ENCODE data around the gene STARD6.
"Not testable (repeated sequence)": the region's sequence is repeated elsewhere in the genome, so short reads cannot be mapped to it uniquely, and the experiment has no call there.

The STARD6 gene

GRCh38 chr18:54316071-54316820 is 41.4 kb downstream of the STARD6 start:
- TF ChIP-seq CTCF (IDR thresholded peaks at IDR 0.05) = no peak
- Histone ChIP-seq H3K27me3 (ENCODE audit: control insufficient read depth, insufficient read depth, low read length) (no peaks in the 10 kb centered on the region), H3K9ac (no peak overlapping the region), H3K27ac (no peak overlapping the region), H2AFZ (no peak overlapping the region), H3K36me3 (ENCODE audit: control insufficient read depth, insufficient read depth, low read length) (no peaks in the 10 kb centered on the region), H3K4me1 (no peaks in the 10 kb centered on the region), H3K79me2 (no peaks in the 10 kb centered on the region), H3K4me3 (ENCODE audit: low read depth, low read length) (no peak overlapping the region), H3K9me3 (ENCODE audit: control insufficient read depth, low read length) (no peaks in the 10 kb centered on the region), H3K4me2 (ENCODE audit: low read length) (no peak overlapping the region)

GRCh38 chr18:54309564-54309963 is 48.1 kb downstream of the STARD6 start:
- H3K9ac ChIP-seq; H2AFZ ChIP-seq; H3K36me3 ChIP-seq (ENCODE audit: control insufficient read depth, insufficient read depth, low read length); H3K4me2 ChIP-seq (ENCODE audit: low read length); H3K4me1 ChIP-seq; H3K9me3 ChIP-seq (ENCODE audit: control insufficient read depth, low read length); H3K79me2 ChIP-seq; H3K4me3 ChIP-seq (ENCODE audit: low read depth, low read length); H3K27me3 ChIP-seq (ENCODE audit: control insufficient read depth, insufficient read depth, low read length); H3K27ac ChIP-seq: not testable (repeated sequence)

- Histone ChIP-seq H2AFZ (no peak overlapping the region), H3K4me2 (ENCODE audit: low read length) (no peak overlapping the region), H3K9me3 (ENCODE audit: control insufficient read depth, low read length) (no peaks in the 10 kb centered on the region), H3K79me2 (no peaks in the 10 kb centered on the region), H3K27ac (no peak overlapping the region), H3K36me3 (ENCODE audit: control insufficient read depth, insufficient read depth, low read length) (no peaks in the 10 kb centered on the region), H3K27me3 (ENCODE audit: control insufficient read depth, insufficient read depth, low read length) (no peaks in the 10 kb centered on the region), H3K9ac (no peak overlapping the region), H3K4me1 (no peaks in the 10 kb centered on the region), H3K4me3 (ENCODE audit: low read depth, low read length) (no peak overlapping the region)
- TF ChIP-seq CTCF (IDR thresholded peaks at IDR 0.05) = no peak
Observed at GRCh38 chr18:54303408-54303807, 54.2 kb downstream of the STARD6 start.

GRCh38 chr18:54298991-54299390 is 58.7 kb downstream of the STARD6 start:
- H3K4me3 ChIP-seq (ENCODE audit: low read depth, low read length); H3K9ac ChIP-seq; H3K9me3 ChIP-seq (ENCODE audit: control insufficient read depth, low read length); H2AFZ ChIP-seq; H3K27me3 ChIP-seq (ENCODE audit: control insufficient read depth, insufficient read depth, low read length); H3K4me2 ChIP-seq (ENCODE audit: low read length); H3K4me1 ChIP-seq; H3K79me2 ChIP-seq; H3K36me3 ChIP-seq (ENCODE audit: control insufficient read depth, insufficient read depth, low read length); H3K27ac ChIP-seq: not testable (repeated sequence)

GRCh38 chr18:54296062-54296461 is 61.6 kb downstream of the STARD6 start:
- TF ChIP-seq CTCF (IDR thresholded peaks at IDR 0.05) = no peak
- no peak overlapping the region for H2AFZ ChIP-seq
- no peaks in the 10 kb centered on the region for H3K27me3 ChIP-seq (ENCODE audit: control insufficient read depth, insufficient read depth, low read length)
- H3K9me3 ChIP-seq (ENCODE audit: control insufficient read depth, low read length) = no peaks in the 10 kb centered on the region
- no peak overlapping the region for H3K9ac ChIP-seq
- H3K4me1 ChIP-seq = no peaks in the 10 kb centered on the region
- H3K4me2 ChIP-seq (ENCODE audit: low read length) = no peak overlapping the region
- H3K36me3 ChIP-seq (ENCODE audit: control insufficient read depth, insufficient read depth, low read length) = no peaks in the 10 kb centered on the region
- H3K79me2 ChIP-seq = no peaks in the 10 kb centered on the region
- no peak overlapping the region for H3K4me3 ChIP-seq (ENCODE audit: low read depth, low read length)
- no peak overlapping the region for H3K27ac ChIP-seq

GRCh38 chr18:54294274-54294673 is 63.4 kb downstream of the STARD6 start:
- H3K9me3 ChIP-seq (ENCODE audit: control insufficient read depth, low read length) = no peaks in the 10 kb centered on the region
- no peak overlapping the region for H2AFZ ChIP-seq
- H3K4me2 ChIP-seq (ENCODE audit: low read length) = no peak overlapping the region
- no peak overlapping the region for H3K9ac ChIP-seq
- no peak overlapping the region for H3K27ac ChIP-seq
- no peaks in the 10 kb centered on the region for H3K27me3 ChIP-seq (ENCODE audit: control insufficient read depth, insufficient read depth, low read length)
- H3K79me2 ChIP-seq = no peaks in the 10 kb centered on the region
- H3K36me3 ChIP-seq (ENCODE audit: control insufficient read depth, insufficient read depth, low read length) = no peaks in the 10 kb centered on the region
- H3K4me1 ChIP-seq = no peaks in the 10 kb centered on the region
- H3K4me3 ChIP-seq (ENCODE audit: low read depth, low read length) = no peak overlapping the region
- no peak for TF ChIP-seq CTCF (IDR thresholded peaks at IDR 0.05)

Measured in parathyroid adenoma (tissue), 2 donors.